ENCODE results near the gene SLC23A1.

Gene SLC23A1

GRCh38 chr5:139371482-139372435 lies 11.3 kb downstream of the SLC23A1 start:
- no peaks in the 10 kb centered on the region for H3K9me3 ChIP-seq (ENCODE audit: control insufficient read depth, insufficient read depth, low read depth, low read length)
- ChIA-PET CTCF (interaction anchor here (0.7 to 1.3 kb wide), 2 partner anchors 29 to 52 kb away, joined by 3 to 4 read pairs; no protein-coding TSS in a partner anchor), POLR2A (interaction anchor here (0.6 kb wide), 1 partner anchor 80 kb away, joined by 4 read pairs; no protein-coding TSS in a partner anchor)
- peaks cover 42 to 62% of the 10 kb centered on the region in 2 experiments for H3K36me3 ChIP-seq (ENCODE audit: control insufficient read depth in 2 of 2, insufficient read depth in 1 of 2, low read length in 2 of 2)
- H3K27ac ChIP-seq (ENCODE audit: extremely low read depth, low read depth, low read length), result no peak overlapping the region
- no peak overlapping the region for H3K4me3 ChIP-seq (ENCODE audit: low read depth, low read length)
- no peaks in the 10 kb centered on the region for H3K4me1 ChIP-seq (ENCODE audit: control insufficient read depth, insufficient read depth, low read length)
- TF ChIP-seq RBAK (tag by site-specific recombination; IDR thresholded peaks at IDR 0.05) (no peak), ZNF548 (tag by site-specific recombination; IDR thresholded peaks at IDR 0.05) (peak; percentile 69), ZNF26 (tag by site-specific recombination; IDR thresholded peaks at IDR 0.05) (no peak), GLI2 (tag by site-specific recombination; IDR thresholded peaks at IDR 0.05; ENCODE audit: borderline replicate concordance, low read depth) (no peak)

- POLR2A ChIA-PET, result interaction anchor here (0.8 kb wide), 1 partner anchor 1869 kb away, joined by 5 read pairs; no protein-coding TSS in a partner anchor
- H3K4me1 ChIP-seq (ENCODE audit: control insufficient read depth, insufficient read depth, low read length), result no peaks in the 10 kb centered on the region
- TF ChIP-seq ZNF610 (tag by site-specific recombination; IDR thresholded peaks at IDR 0.05; ENCODE audit: borderline replicate concordance) (no peak), ZNF488 (tag by site-specific recombination; IDR thresholded peaks at IDR 0.05) (no peak), ZNF266 (tag by site-specific recombination; IDR thresholded peaks at IDR 0.05; ENCODE audit: low read depth) (no peak), ZEB2 (tag by site-specific recombination; IDR thresholded peaks at IDR 0.05) (peak; percentile 28; the same call in 1 of the 2 replicates), ZNF600 (tag by site-specific recombination; IDR thresholded peaks at IDR 0.05) (peak; percentile 59; the same call in 1 of the 2 replicates), ZNF274 (IDR thresholded peaks at IDR 0.05; ENCODE audit: low read length) (no peak), ZNF274 (tag by site-specific recombination; IDR thresholded peaks at IDR 0.05; ENCODE audit: borderline replicate concordance) (no peak), ZNF629 (tag by site-specific recombination; IDR thresholded peaks at IDR 0.05) (peak; percentile 71), ZNF785 (tag by site-specific recombination; IDR thresholded peaks at IDR 0.05) (no peak), ZNF174 (tag by site-specific recombination; IDR thresholded peaks at IDR 0.05) (no peak), INSM2 (tag by site-specific recombination; IDR thresholded peaks at IDR 0.05) (no peak), ZNF366 (tag by site-specific recombination; conservative IDR thresholded peaks at IDR 0.05) (peak; percentile 38; the same call in 1 of the 2 replicates), PRDM10 (tag by site-specific recombination; IDR thresholded peaks at IDR 0.05) (no peak), ZNF211 (tag by site-specific recombination; IDR thresholded peaks at IDR 0.05; ENCODE audit: low read depth) (no peak), ZNF280D (tag by site-specific recombination; IDR thresholded peaks at IDR 0.05) (no peak), KLF8 (tag by site-specific recombination; IDR thresholded peaks at IDR 0.05) (0 out of 2 replicates have a peak, but pooled peaks have one; percentile 25), ZBTB20 (tag by site-specific recombination; IDR thresholded peaks at IDR 0.05) (no peak), ZNF544 (tag by site-specific recombination; IDR thresholded peaks at IDR 0.05) (no peak)
Measured at GRCh38 chr5:139369181-139369580, 13.9 kb downstream of the SLC23A1 start.

More at GRCh38 chr5:139369181-139369580, 13.9 kb downstream of the SLC23A1 start:
- Histone ChIP-seq H3K36me3 (ENCODE audit: control insufficient read depth in 2 of 2, insufficient read depth in 1 of 2, low read length in 2 of 2) (peaks cover 68 to 77% of the 10 kb centered on the region in 2 experiments), H3K27ac (ENCODE audit: extremely low read depth, low read depth, low read length) (no peak overlapping the region), H3K9me3 (ENCODE audit: control insufficient read depth, insufficient read depth, low read depth, low read length) (no peaks in the 10 kb centered on the region), H3K4me3 (ENCODE audit: low read depth, low read length) (no peak overlapping the region)
- CTCF ChIA-PET, result interaction anchor here (0.5 to 1.1 kb wide), 4 partner anchors 33 to 154 kb away, joined by 3 to 9 read pairs (median 4); no protein-coding TSS in a partner anchor
